CD4-positive, alpha-beta T cell (primary cell): ENCODE measurements around the gene SRMS. TPM values are rescaled to one million over a fixed set of nuclear protein-coding genes. Genes with fewer than 3 reads are reported as not detected.

Experiments used
- ATAC-seq: fragments of 200-7000 bp; cut with Tn5 transposase; one replicate; pipeline ENCODE4 v1.10.0; 2022; ENCODE audit warnings: mild to moderate bottlenecking; ENCODE audit not compliant: poor library complexity
- CTCF ChIA-PET: fragments of 350-600 bp; sonication (Branson Sonifier 250); formaldehyde crosslinking; loops from one replicate; lab custom pipeline; 2021; ENCODE audit warnings: antibody characterized with exemption, inconsistent platforms; lab: Charles Lee
- POLR2A ChIA-PET: fragments of 350-600 bp; sonication (Branson Sonifier 250); formaldehyde crosslinking; loops from one replicate; lab custom pipeline; 2021; ENCODE audit warnings: antibody characterized with exemption, inconsistent platforms; lab: Charles Lee
- DNase-seq, 14 experiments: peaks; one replicate each; pipeline ENCODE4 v3.0.0-alpha.2; 2013 to 2020; ENCODE audit warnings: mixed read lengths in 2 of 14
- H3K27ac ChIP-seq, 2 donors: one replicate each; pipeline versions ENCODE4 v1.5.1 to v1.7.0; 2013; ENCODE audit warnings: low read length in 2 of 2, low read depth in 1 of 2, mild to moderate bottlenecking in 1 of 2
- H3K27me3 ChIP-seq, 2 experiments: 1 replicate in 1 of 2; 2 replicates in 1 of 2; pipeline versions ENCODE4 v1.6.1 to v1.7.0; 2013; ENCODE audit warnings: low read length in 2 of 2, control low read depth in 1 of 2, mild to moderate bottlenecking in 1 of 2, moderate library complexity in 1 of 2; ENCODE audit not compliant: insufficient read depth in 2 of 2, control insufficient read depth in 1 of 2
- H3K36me3 ChIP-seq: one replicate; pipeline ENCODE4 v1.6.1; 2013; ENCODE audit warnings: low read length, control low read depth; ENCODE audit not compliant: insufficient read depth
- H3K4me1 ChIP-seq: one replicate; pipeline ENCODE4 v1.6.1; 2013; ENCODE audit warnings: low read length, control low read depth; ENCODE audit not compliant: insufficient read depth
- H3K4me3 ChIP-seq: one replicate; pipeline ENCODE4 v1.5.1; 2013; ENCODE audit warnings: mild to moderate bottlenecking, low read length, moderate library complexity
- H3K9me3 ChIP-seq, 2 experiments: 1 replicate in 1 of 2; 2 replicates in 1 of 2; pipeline versions ENCODE4 v1.6.1 to v1.7.0; 2013; ENCODE audit warnings: low read length in 2 of 2, mild to moderate bottlenecking in 2 of 2, control low read depth in 1 of 2, moderate library complexity in 1 of 2; ENCODE audit not compliant: control insufficient read depth in 1 of 2, insufficient read depth in 1 of 2
- H3K27ac Mint-ChIP-seq: one replicate; pipeline ENCODE4 v1.8.0; 2020; ENCODE audit warnings: mixed read lengths
- H3K27me3 Mint-ChIP-seq: one replicate; pipeline ENCODE4 v1.8.0; 2021; ENCODE audit warnings: mixed read lengths
- H3K36me3 Mint-ChIP-seq: one replicate; pipeline ENCODE4 v1.8.0; 2021; ENCODE audit warnings: low read depth, mixed read lengths
- H3K4me1 Mint-ChIP-seq: one replicate; pipeline ENCODE4 v1.8.0; 2021; ENCODE audit warnings: low read depth, mixed read lengths
- H3K4me3 Mint-ChIP-seq: one replicate; pipeline ENCODE4 v1.8.0; 2020; ENCODE audit warnings: mild to moderate bottlenecking, mixed read lengths
- H3K9me3 Mint-ChIP-seq: one replicate; pipeline ENCODE4 v1.8.0; 2020; ENCODE audit warnings: mixed read lengths
- CTCF ChIP-seq: fragments of 200-600 bp; IDR thresholded peaks from one replicate; pipeline ENCODE4 v1.8.0; 2022; ENCODE audit warnings: antibody characterized with exemption, mild to moderate bottlenecking
- intact Hi-C, 2 experiments: fragments of 100-400 bp; cut with DNase I in 1 of 2; cut with micrococcal nuclease in 1 of 2; formaldehyde crosslinking; loops; one replicate each; pipeline versions ENCODE4 v1.15.1 to v1.9.0; 2023 to 2025; cut with DNase I, micrococcal nuclease
- total RNA-seq, 174 experiments: library from RNA in 2 of 174; stranded (reverse) in 2 of 174; gene quantifications; one replicate each; pipeline ENCODE4 v1.2.3 and lab custom pipeline; 2021 to 2026

Gene SRMS
- total RNA-seq, 2 experiments from 2014 or later: not detected

- ChIA-PET CTCF (no interaction called here), POLR2A (no interaction called here)
- DNase-seq: no peak
Observed at GRCh38 chr20:63504642-63505041, 42.9 kb downstream of the SRMS start.

GRCh38 chr20:63503524-63503923, 44.0 kb downstream of the SRMS start:
- ATAC-seq: no peak
- Mint-ChIP-seq H3K9me3 (peaks cover 2% of the 10 kb centered on the region), H3K4me1 (no peaks in the 10 kb centered on the region), H3K27me3 (peaks cover 31% of the 10 kb centered on the region), H3K4me3 (no peak overlapping the region), H3K36me3 (no peaks in the 10 kb centered on the region), H3K27ac (no peak overlapping the region)
- POLR2A ChIA-PET: no interaction called here
- intact Hi-C loops: no loop called here
- no peak for TF ChIP-seq CTCF
- H3K27ac ChIP-seq: no peak overlapping the region
- H3K4me3 ChIP-seq: no peak overlapping the region
- DNase-seq: no peak
- no peaks in the 10 kb centered on the region for H3K36me3 ChIP-seq
- H3K9me3 ChIP-seq: peaks cover 13 to 44% of the 10 kb centered on the region in 2 experiments
- peaks cover 17% of the 10 kb centered on the region for H3K4me1 ChIP-seq
- H3K27me3 ChIP-seq: peaks cover 8 to 23% of the 10 kb centered on the region in 2 experiments
- CTCF ChIA-PET: no interaction called here

More at GRCh38 chr20:63504642-63505041, 42.9 kb downstream of the SRMS start:
- ATAC-seq: no peak
- Histone ChIP-seq H3K4me1 (peaks cover 8% of the 10 kb centered on the region), H3K9me3 (peaks cover 13 to 41% of the 10 kb centered on the region in 2 experiments), H3K27me3 (peaks cover 4 to 21% of the 10 kb centered on the region in 2 experiments), H3K36me3 (no peaks in the 10 kb centered on the region), H3K27ac (no peak overlapping the region), H3K4me3 (no peak overlapping the region)
- H3K9me3 Mint-ChIP-seq: peaks cover 2% of the 10 kb centered on the region
- H3K4me3 Mint-ChIP-seq: no peak overlapping the region
- no peak for TF ChIP-seq CTCF
- H3K36me3 Mint-ChIP-seq: no peaks in the 10 kb centered on the region
- H3K27me3 Mint-ChIP-seq: peaks cover 37% of the 10 kb centered on the region
- H3K4me1 Mint-ChIP-seq: no peaks in the 10 kb centered on the region
- intact Hi-C loops: no loop called here
- H3K27ac Mint-ChIP-seq: no peak overlapping the region

GRCh38 chr20:63502671-63503172, 44.8 kb downstream of the SRMS start:
- POLR2A ChIA-PET: no interaction called here
- Mint-ChIP-seq H3K9me3 (peaks cover 2% of the 10 kb centered on the region), H3K4me3 (no peak overlapping the region)

More at GRCh38 chr20:63502671-63503172, 44.8 kb downstream of the SRMS start:
- H3K9me3 ChIP-seq: peaks cover 13 to 40% of the 10 kb centered on the region in 2 experiments
- H3K36me3 ChIP-seq: no peaks in the 10 kb centered on the region
- DNase-seq (peak in 1 of 14 experiments; percentile 19), ATAC-seq (no peak)
- no peak for TF ChIP-seq CTCF
- CTCF ChIA-PET: no interaction called here
- no peak overlapping the region for H3K27ac ChIP-seq
- no peaks in the 10 kb centered on the region for H3K36me3 Mint-ChIP-seq
- H3K4me1 ChIP-seq: peaks cover 18% of the 10 kb centered on the region
- no peaks in the 10 kb centered on the region for H3K4me1 Mint-ChIP-seq
- peaks cover 15 to 23% of the 10 kb centered on the region in 2 experiments for H3K27me3 ChIP-seq
- no peak overlapping the region for H3K27ac Mint-ChIP-seq
- intact Hi-C loops: no loop called here
- no peak overlapping the region for H3K4me3 ChIP-seq
- H3K27me3 Mint-ChIP-seq: peaks cover 25% of the 10 kb centered on the region
